Right lobe of liver (tissue), 4 donors: ENCODE measurements around the gene ZFAND3.

ENCODE experiments used
- POLR2A ChIP-seq: fragments of 450-650 bp; IDR thresholded peaks from one replicate; pipeline ENCODE4 v1.6.1; 2017; ENCODE audit warnings: antibody characterized with exemption, mild to moderate bottlenecking
- TF ChIP-seq, protein P1 (sequence below), 4 donors: fragments of 200-600 bp in 3 of 4; fragments of 450-650 bp in 1 of 4; IDR thresholded peaks; one replicate each; pipeline versions ENCODE4 v1.5.1 to v1.8.0; 2016 to 2022; ENCODE audit warnings: antibody characterized with exemption in 4 of 4, mild to moderate bottlenecking in 2 of 4
- donor health status: DM: no; HTN: no; CAD: no.
- donor health status: DM: no; HTN: no; CAD: no.
- donor health status: DM: no; HTN: yes; CAD: no.

DNA sequence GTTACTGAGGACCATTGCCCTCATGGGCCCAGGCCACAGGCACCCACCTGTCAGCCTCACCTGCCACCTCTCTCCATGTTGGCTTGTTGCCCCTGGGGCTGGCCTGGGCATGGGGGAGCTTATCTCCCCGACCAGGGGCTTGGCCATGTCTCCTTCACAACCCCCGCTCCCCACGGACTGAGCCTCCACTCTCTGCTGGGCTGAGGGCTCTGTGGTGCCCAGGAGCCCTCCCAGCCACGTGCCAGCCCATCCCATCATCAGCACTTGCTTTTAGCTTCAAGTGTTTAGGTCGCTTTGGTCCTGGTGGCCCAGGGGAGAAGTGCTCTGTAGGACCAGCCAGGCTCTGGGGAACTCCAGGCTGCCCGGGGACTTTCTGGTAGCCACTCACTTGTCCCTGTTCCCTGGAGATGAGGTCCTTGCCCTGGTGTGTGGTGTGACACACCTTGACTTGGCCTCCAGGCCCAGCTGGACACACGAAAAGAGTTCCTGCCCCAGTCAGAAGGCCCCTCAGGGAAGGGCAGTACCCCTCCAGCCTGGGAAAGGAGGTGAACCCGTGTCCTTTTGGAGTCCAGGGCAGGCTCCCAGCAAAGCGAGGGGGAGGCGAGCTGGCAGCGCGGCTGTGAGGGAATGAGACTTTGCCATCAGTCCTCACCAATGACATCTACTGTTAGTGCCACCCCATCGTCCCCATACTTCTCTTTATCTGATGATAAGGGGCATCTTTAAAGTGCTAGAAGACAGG, 352.6 kb downstream of the ZFAND3 start:
- TF ChIP-seq, protein P1, sequence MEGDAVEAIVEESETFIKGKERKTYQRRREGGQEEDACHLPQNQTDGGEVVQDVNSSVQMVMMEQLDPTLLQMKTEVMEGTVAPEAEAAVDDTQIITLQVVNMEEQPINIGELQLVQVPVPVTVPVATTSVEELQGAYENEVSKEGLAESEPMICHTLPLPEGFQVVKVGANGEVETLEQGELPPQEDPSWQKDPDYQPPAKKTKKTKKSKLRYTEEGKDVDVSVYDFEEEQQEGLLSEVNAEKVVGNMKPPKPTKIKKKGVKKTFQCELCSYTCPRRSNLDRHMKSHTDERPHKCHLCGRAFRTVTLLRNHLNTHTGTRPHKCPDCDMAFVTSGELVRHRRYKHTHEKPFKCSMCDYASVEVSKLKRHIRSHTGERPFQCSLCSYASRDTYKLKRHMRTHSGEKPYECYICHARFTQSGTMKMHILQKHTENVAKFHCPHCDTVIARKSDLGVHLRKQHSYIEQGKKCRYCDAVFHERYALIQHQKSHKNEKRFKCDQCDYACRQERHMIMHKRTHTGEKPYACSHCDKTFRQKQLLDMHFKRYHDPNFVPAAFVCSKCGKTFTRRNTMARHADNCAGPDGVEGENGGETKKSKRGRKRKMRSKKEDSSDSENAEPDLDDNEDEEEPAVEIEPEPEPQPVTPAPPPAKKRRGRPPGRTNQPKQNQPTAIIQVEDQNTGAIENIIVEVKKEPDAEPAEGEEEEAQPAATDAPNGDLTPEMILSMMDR (IDR thresholded peaks at IDR 0.05): no peak
- no peak for TF ChIP-seq POLR2A
